ENCODE results near the gene SPATA31A5.
"Not testable (repeated sequence)": the region's sequence is repeated elsewhere in the genome, so short reads cannot be mapped to it uniquely, and the experiment has no call there.

The SPATA31A5 gene

GRCh38 chr9:60914107-60914506 is at the start of gene SPATA31A5:
Gene SPATA31A5 (plus strand): TSS chr9:60914407. CDS start chr9:60914436, 29 bp downstream.
- not testable (repeated sequence) for DNase-seq

GRCh38 chr9:60962990-60963350 is 48.8 kb downstream of the SPATA31A5 start:
- not testable (repeated sequence) for DNase-seq

GRCh38 chr9:60966382-60966781 is 52.2 kb downstream of the SPATA31A5 start:
- not testable (repeated sequence) for DNase-seq
